ENCODE results near the gene ZNF331.

The ZNF331 gene

GRCh38 chr19:53626976-53627375 is 89.0 kb downstream of the ZNF331 start:
- DNase-seq (ENCODE audit: low spot score): no peak

Data from GM03348 (cell line).